Smooth muscle cell of the umbilical artery (primary cell): Measurements from ENCODE around the gene ST14. TPM values are rescaled to one million over a fixed set of nuclear protein-coding genes. Genes with fewer than 3 reads are reported as not detected.

Source experiments
- total RNA-seq: library from RNA; depleted of rRNA; stranded (reverse); fragments of >200 nt; gene quantifications from 2 replicates; pipeline ENCODE4 v1.2.3, GENCODE V29; 2014

ST14 gene
- total RNA-seq: not detected in 2 replicates

DNA sequence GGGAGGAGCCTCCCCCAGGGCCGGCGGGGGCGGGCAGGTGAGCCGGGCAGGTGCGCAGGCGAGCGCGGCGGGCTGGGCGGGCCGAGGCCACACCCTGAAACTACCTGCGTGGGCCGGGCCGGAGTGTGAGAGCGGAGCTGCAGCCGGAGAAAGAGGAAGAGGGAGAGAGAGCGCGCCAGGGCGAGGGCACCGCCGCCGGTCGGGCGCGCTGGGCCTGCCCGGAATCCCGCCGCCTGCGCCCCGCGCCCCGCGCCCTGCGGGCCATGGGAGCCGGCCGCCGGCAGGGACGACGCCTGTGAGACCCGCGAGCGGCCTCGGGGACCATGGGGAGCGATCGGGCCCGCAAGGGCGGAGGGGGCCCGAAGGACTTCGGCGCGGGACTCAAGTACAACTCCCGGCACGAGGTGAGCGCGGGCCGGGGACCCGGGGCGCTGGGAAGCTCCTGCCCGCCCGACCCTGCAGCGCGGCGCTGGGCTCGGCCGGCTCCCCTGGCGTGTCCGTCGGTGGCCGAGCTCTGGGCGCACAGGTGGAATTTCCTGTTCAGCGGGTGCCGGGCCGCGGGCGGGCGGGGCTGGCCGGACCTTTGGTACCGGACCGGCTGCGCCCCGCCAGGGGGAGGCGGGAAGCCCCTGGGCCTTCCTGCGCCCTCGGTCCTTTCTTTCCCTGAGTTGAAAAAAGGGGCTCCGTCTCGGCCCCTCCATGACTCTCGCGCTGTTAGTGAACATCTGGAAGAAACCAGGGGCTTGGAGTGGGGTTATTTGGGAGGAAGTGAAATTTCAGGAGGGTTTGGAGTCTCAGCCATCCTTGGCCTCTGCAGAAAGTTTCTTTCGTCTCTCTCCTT, at the start of gene ST14:
ST14 (plus strand) TSS at position 126 of the 841 bp plus-strand sequence; CDS start at position 324, 198 bp downstream.

Other genes with a start within 250 kb of the ST14 start
- gene PRDM10, start 156.9 kb upstream of the ST14 start, total RNA-seq: 2.7 and 7.2 TPM in 2 replicates
- 407 and 433 TPM in 2 replicates for gene APLP2, start 89.9 kb upstream of the ST14 start, total RNA-seq
- 20.3 and 20.5 TPM in 2 replicates for gene ZBTB44, start 155.1 kb downstream of the ST14 start, total RNA-seq